Lower lobe of right lung (tissue), 2 donors: ENCODE measurements around the gene ZBTB40. TPM values are rescaled to one million over a fixed set of nuclear protein-coding genes. Genes with fewer than 3 reads are reported as not detected.

Experiments
- ATAC-seq, 2 donors: fragments of 200-7000 bp; cut with Tn5 transposase; one replicate each; pipeline ENCODE4 v1.9.1; 2020 to 2022; ENCODE audit warnings: mild to moderate bottlenecking in 2 of 2, moderate library complexity in 2 of 2
- DNase-seq: peaks from one replicate; pipeline ENCODE4 v3.0.0-alpha.2; 2020
- H3K27ac ChIP-seq: fragments of 200-600 bp; one replicate; pipeline ENCODE4 v1.8.0; 2022
- H3K27me3 ChIP-seq: fragments of 200-600 bp; one replicate; pipeline ENCODE4 v1.8.0; 2022; ENCODE audit warnings: low read depth
- H3K36me3 ChIP-seq: fragments of 200-600 bp; one replicate; pipeline ENCODE4 v1.8.0; 2022; ENCODE audit warnings: mild to moderate bottlenecking
- H3K4me1 ChIP-seq: fragments of 200-600 bp; one replicate; pipeline ENCODE4 v1.8.0; 2022
- H3K4me3 ChIP-seq: fragments of 200-600 bp; one replicate; pipeline ENCODE4 v1.8.0; 2022; ENCODE audit warnings: mild to moderate bottlenecking
- H3K9me3 ChIP-seq: fragments of 200-600 bp; one replicate; pipeline ENCODE4 v1.8.0; 2022
- intact Hi-C: fragments of 100-400 bp; cut with DNase I; formaldehyde crosslinking; loops from one replicate; pipeline ENCODE4 v1.11.0; 2022
- total RNA-seq: library from RNA; stranded (reverse); fragmentation: NEBNext Ultra II Directional; extraction: Animal tissue kit (Norgen Biotek cat#: 25700); gene quantifications from one replicate; pipeline ENCODE4 v1.2.1, GENCODE V29; 2021
- TF ChIP-seq, protein P1 (sequence below): fragments of 200-600 bp; IDR thresholded peaks from one replicate; pipeline ENCODE4 v1.8.0; 2022; ENCODE audit warnings: antibody characterized with exemption, mild to moderate bottlenecking
- donor health status: DM: no; HTN: yes; CAD: no; lungs with severe emphysema.

Gene ZBTB40
- total RNA-seq, 1 donor from 2014 or later = 25.3 TPM

DNA sequence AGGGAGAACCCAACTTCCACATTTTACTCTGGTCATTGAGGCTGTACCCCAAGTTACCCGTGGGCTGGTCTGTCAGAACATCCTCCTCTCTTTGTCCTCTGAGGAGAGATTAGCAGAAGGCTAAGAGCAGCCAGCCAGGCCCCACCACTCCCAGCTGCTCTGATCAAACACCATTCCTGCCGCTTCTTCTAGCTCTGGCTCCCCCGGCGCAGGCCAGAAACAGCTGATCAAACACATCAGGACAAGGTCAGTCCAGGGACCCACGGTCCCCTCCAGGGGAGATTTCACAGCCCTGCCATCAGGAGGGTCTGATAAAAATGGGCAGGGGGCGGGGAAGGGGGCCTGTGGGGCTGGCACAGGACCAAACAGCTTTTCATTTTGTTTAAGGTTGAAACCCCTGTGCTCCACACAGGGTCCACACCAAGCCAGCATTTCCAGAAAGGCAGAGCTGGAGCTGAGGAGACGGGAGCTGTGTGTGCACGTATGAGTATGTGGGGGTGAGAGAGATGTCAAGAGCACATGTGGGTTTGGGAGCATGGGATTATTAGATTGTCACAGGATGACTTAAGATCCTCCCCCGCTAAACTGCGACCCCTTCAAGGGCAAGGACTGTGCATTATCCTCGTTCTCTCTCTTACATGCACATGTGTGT lies 81.7 kb downstream of the ZBTB40 start:
- no peak for DNase-seq
- Histone ChIP-seq H3K27me3 (no peaks in the 10 kb centered on the region), H3K4me1 (peaks cover 10% of the 10 kb centered on the region), H3K27ac (no peak overlapping the region), H3K4me3 (no peak overlapping the region), H3K36me3 (peaks cover 13% of the 10 kb centered on the region), H3K9me3 (no peaks in the 10 kb centered on the region)
- ATAC-seq = no peak
- intact Hi-C loops = no loop called here
- TF ChIP-seq, protein P1, sequence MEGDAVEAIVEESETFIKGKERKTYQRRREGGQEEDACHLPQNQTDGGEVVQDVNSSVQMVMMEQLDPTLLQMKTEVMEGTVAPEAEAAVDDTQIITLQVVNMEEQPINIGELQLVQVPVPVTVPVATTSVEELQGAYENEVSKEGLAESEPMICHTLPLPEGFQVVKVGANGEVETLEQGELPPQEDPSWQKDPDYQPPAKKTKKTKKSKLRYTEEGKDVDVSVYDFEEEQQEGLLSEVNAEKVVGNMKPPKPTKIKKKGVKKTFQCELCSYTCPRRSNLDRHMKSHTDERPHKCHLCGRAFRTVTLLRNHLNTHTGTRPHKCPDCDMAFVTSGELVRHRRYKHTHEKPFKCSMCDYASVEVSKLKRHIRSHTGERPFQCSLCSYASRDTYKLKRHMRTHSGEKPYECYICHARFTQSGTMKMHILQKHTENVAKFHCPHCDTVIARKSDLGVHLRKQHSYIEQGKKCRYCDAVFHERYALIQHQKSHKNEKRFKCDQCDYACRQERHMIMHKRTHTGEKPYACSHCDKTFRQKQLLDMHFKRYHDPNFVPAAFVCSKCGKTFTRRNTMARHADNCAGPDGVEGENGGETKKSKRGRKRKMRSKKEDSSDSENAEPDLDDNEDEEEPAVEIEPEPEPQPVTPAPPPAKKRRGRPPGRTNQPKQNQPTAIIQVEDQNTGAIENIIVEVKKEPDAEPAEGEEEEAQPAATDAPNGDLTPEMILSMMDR = no peak

DNA sequence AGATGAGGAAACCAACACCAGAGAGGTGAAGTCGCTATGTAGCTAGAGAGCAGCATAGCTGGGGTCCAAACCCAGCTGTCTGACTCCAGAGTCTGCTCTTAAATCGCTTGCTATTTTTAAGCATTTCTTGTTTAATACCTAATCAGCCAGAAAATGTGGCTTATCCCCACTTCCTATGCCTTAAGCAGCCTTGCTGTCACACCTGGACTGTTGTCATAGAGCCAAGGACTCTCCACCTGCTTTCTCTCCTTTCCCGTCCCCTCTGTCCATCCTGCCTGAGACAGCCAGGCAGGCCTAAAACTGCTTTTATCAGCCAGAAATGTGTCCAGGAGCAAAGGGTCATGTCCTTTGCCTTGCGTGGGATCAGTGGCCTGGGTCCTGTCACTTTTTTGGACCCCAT lies 83.3 kb downstream of the ZBTB40 start:
- TF ChIP-seq, protein P1 = no peak
- Histone ChIP-seq H3K27ac (no peak overlapping the region), H3K36me3 (no peaks in the 10 kb centered on the region), H3K4me3 (no peak overlapping the region), H3K4me1 (peaks cover 10% of the 10 kb centered on the region), H3K9me3 (no peaks in the 10 kb centered on the region), H3K27me3 (no peaks in the 10 kb centered on the region)
- no peak for DNase-seq
- no peak for ATAC-seq
- intact Hi-C loops = no loop called here

DNA sequence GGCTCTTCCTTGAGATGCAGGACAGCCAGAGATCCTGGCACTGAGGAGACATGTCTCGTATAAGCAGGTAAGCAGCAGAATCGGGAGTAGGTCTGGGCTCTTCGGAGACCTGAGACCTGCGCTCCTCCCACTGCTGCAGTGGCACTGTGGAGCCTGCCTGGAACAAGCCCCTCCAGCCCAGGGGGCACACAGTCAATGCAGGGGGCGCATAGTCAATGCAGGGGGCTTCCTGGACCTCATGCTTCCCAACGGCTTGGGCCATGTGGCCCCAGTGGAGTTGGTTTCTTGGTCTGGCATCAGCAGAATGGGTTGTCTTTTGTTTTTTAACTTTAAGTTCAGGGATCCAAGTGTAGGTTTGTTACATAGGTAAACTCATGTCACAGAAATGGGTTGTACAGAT lies 83.7 kb downstream of the ZBTB40 start:
- DNase-seq (no peak), ATAC-seq (no peak)
- Histone ChIP-seq H3K27me3 (no peaks in the 10 kb centered on the region), H3K36me3 (no peaks in the 10 kb centered on the region), H3K4me1 (peaks cover 10% of the 10 kb centered on the region), H3K27ac (no peak overlapping the region), H3K4me3 (no peak overlapping the region), H3K9me3 (no peaks in the 10 kb centered on the region)
- TF ChIP-seq, protein P1 = no peak
- intact Hi-C loops = no loop called here

DNA sequence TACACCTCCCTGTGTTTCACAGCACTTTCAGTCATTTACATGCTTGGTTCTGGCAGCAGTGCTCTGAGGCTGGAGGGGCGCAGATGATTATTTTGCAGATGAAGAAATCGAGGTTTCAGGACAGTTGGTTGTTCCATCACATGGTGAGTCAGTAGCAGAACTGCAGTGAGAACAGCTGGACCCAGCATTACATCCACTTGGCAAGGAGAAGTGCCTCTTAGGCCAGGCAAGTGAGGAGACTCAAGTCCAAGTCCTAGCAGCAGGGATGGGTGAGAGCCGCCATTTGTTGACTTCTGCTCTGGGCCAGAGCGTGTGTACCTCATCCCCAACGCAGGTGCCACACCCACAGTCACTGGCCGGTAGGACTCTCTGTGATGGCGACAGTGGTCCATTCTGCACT lies 84.9 kb downstream of the ZBTB40 start:
- no peaks in the 10 kb centered on the region for H3K9me3 ChIP-seq
- no peaks in the 10 kb centered on the region for H3K36me3 ChIP-seq
- DNase-seq (no peak), ATAC-seq (no peak)
- no peak overlapping the region for H3K27ac ChIP-seq
- TF ChIP-seq, protein P1 = no peak
- H3K27me3 ChIP-seq = no peaks in the 10 kb centered on the region
- H3K4me1 ChIP-seq = peaks cover 2% of the 10 kb centered on the region
- H3K4me3 ChIP-seq = no peak overlapping the region
- intact Hi-C loops = no loop called here

DNA sequence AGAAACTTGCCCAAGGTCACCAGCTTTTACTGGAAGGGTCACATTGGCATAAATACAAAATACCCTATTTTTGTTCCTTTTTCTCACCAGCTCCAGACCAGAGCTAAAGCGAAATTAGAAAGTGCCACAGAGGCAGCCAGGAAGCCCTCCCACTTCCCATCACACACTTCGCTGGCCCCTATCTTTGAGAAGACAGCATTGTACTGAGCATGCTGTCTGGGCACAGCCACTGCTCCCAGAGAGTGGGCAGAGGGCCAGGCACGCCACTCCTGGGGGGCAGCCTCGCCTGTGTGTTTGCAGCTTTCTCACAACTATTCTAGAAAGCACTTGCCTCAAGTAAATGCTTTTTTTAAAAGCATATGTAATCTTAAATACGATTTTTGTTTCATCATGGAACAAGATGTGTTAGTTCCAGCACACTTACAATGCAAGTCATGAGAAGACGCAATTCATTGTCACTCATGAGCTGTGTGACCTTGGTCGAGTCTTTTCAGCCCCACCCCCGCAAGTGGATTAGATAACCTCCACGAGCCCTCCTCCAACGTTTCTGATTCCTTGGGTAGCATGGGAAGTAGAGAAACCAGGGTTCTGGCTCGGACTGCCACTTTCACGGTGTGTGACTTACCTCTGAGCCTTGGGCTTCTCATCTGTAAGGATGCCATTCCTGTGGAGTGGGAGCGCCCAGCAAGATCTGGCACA lies 85.9 kb downstream of the ZBTB40 start:
- H3K36me3 ChIP-seq = no peaks in the 10 kb centered on the region
- H3K9me3 ChIP-seq = no peaks in the 10 kb centered on the region
- ATAC-seq (no peak), DNase-seq (no peak)
- H3K27ac ChIP-seq = no peak overlapping the region
- intact Hi-C loops = no loop called here
- TF ChIP-seq, protein P1 = no peak
- no peak overlapping the region for H3K4me3 ChIP-seq
- H3K4me1 ChIP-seq = no peaks in the 10 kb centered on the region
- no peaks in the 10 kb centered on the region for H3K27me3 ChIP-seq
